ENCODE measurements around the gene DNAI4. TPM values are rescaled to one million over a fixed set of nuclear protein-coding genes. Genes with fewer than 3 reads are reported as not detected.
"Not testable (repeated sequence)": the region's sequence is repeated elsewhere in the genome, so short reads cannot be mapped to it uniquely, and the experiment has no call there.

DNAI4 gene
- total RNA-seq, 1 donor from 2014 or later, result 1.3 TPM

DNA sequence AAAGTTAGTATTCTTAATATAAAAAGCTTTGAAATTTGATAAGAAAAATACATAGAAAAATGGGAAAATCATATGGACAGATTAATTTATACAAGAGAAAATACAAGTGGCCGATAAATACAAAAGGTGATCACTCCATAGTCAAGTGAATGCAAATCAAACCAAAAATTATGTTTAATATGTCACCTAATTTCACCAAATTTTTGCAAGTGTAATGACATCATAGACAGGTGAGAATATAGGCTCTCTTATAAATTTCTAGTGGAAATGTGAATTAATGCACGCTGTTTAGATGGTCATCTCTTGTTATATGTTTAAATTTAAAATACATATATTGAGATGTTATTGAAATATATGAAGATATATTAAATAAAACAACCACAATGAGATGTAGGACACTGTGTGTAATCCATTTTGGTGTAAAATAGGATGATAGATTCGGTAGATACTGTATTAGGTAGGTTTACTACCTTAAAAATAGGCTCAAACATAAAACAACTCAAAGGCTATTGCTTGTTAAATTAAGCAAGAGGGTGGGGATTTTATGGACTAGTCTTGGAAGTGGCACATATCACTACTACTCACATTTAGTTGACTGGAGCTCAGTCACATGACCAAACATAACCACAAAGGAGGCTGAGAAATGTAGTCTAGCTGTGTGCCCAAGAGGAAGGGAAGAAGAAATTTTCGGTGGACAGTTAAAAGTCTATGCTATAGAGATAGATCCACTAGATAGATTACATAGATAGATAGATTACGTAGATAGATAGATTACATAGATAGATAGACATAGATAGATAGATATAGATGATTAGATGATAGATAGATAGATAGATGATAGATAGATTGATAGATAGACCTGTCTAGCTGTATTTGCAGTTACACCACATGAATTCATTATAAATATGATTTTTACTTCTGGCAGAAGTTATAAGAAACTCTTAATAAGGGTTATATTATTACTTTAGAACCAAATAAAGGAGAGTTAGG lies 132.7 kb downstream of the DNAI4 start:
- DNase-seq (ENCODE audit: low read depth), result no peak
- no peaks in the 10 kb centered on the region for H3K27me3 ChIP-seq (ENCODE audit: control insufficient read depth, insufficient read depth, low read length)
- TF ChIP-seq, protein P1, sequence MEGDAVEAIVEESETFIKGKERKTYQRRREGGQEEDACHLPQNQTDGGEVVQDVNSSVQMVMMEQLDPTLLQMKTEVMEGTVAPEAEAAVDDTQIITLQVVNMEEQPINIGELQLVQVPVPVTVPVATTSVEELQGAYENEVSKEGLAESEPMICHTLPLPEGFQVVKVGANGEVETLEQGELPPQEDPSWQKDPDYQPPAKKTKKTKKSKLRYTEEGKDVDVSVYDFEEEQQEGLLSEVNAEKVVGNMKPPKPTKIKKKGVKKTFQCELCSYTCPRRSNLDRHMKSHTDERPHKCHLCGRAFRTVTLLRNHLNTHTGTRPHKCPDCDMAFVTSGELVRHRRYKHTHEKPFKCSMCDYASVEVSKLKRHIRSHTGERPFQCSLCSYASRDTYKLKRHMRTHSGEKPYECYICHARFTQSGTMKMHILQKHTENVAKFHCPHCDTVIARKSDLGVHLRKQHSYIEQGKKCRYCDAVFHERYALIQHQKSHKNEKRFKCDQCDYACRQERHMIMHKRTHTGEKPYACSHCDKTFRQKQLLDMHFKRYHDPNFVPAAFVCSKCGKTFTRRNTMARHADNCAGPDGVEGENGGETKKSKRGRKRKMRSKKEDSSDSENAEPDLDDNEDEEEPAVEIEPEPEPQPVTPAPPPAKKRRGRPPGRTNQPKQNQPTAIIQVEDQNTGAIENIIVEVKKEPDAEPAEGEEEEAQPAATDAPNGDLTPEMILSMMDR (IDR thresholded peaks at IDR 0.05; ENCODE audit: insufficient read depth, low read length, severe bottlenecking), result no peak
- H3K4me3 ChIP-seq (ENCODE audit: low read depth, low read length), result no peak overlapping the region
- FAIRE-seq, result no peak
- H3K36me3 ChIP-seq (ENCODE audit: control insufficient read depth, insufficient read depth, low read length), result no peaks in the 10 kb centered on the region

- Histone ChIP-seq H3K27me3 (ENCODE audit: control insufficient read depth, insufficient read depth, low read length) (no peaks in the 10 kb centered on the region), H3K36me3 (ENCODE audit: control insufficient read depth, insufficient read depth, low read length) (no peaks in the 10 kb centered on the region), H3K4me3 (ENCODE audit: low read depth, low read length) (no peak overlapping the region)
- DNase-seq (ENCODE audit: low read depth) (peak; percentile 88), FAIRE-seq (no peak)
- TF ChIP-seq, protein P1 (IDR thresholded peaks at IDR 0.05; ENCODE audit: insufficient read depth, low read length, severe bottlenecking), result no peak
These were observed 136.3 kb downstream of the DNAI4 start for GRCh38 chr1:66788231-66788939.

GRCh38 chr1:66787641-66788040 lies 137.0 kb downstream of the DNAI4 start:
- DNase-seq (ENCODE audit: low read depth), result no peak
- no peak for FAIRE-seq
- Histone ChIP-seq H3K4me3 (ENCODE audit: low read depth, low read length) (no peak overlapping the region), H3K27me3 (ENCODE audit: control insufficient read depth, insufficient read depth, low read length) (no peaks in the 10 kb centered on the region), H3K36me3 (ENCODE audit: control insufficient read depth, insufficient read depth, low read length) (no peaks in the 10 kb centered on the region)
- TF ChIP-seq, protein P1 (IDR thresholded peaks at IDR 0.05; ENCODE audit: insufficient read depth, low read length, severe bottlenecking), result no peak

DNA sequence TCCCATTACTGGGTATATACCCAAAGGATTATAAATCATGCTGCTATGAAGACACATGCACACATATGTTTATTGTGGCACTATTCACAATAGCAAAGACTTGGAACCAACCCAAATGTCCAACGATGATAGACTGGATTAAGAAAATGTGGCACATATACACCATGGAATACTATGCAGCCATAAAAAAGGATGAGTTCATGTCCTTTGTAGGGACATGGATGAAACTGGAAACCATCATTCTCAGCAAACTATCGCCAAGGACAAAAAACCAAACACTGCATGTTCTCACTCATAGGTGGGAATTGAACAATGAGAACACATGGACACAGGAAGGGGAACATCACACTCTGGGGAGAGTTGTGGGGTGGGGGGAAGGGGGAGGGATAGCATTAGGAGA lies 138.9 kb downstream of the DNAI4 start:
- H3K27me3 ChIP-seq (ENCODE audit: control insufficient read depth, insufficient read depth, low read length); H3K36me3 ChIP-seq (ENCODE audit: control insufficient read depth, insufficient read depth, low read length); FAIRE-seq; H3K4me3 ChIP-seq (ENCODE audit: low read depth, low read length); DNase-seq (ENCODE audit: low read depth): not testable (repeated sequence)

GRCh38 chr1:66779475-66780078 lies 145.1 kb downstream of the DNAI4 start:
- Histone ChIP-seq H3K27me3 (ENCODE audit: control insufficient read depth, insufficient read depth, low read length) (no peaks in the 10 kb centered on the region), H3K4me3 (ENCODE audit: low read depth, low read length) (no peak overlapping the region), H3K36me3 (ENCODE audit: control insufficient read depth, insufficient read depth, low read length) (no peaks in the 10 kb centered on the region)
- DNase-seq (ENCODE audit: low read depth), result no peak
- no peak for FAIRE-seq
- TF ChIP-seq, protein P1 (IDR thresholded peaks at IDR 0.05; ENCODE audit: insufficient read depth, low read length, severe bottlenecking), result no peak

DNA sequence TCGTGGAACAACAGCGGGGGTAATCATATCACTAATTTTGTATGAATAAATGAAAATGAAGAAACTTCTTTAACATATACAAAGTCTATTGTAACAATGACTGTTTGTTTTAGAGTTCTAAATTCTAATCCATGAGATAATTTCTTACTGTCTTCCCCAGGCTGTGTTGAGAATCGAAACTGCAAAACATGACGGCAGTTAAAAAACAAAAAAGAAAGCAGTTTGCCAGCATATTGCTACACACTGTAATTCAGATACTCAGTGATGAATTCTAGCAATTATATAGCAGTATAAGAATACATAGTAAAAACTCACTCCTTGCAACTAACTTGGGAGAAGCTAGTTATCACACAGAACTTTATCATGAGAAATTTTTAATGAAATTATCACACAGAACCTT lies 145.7 kb downstream of the DNAI4 start:
- no peaks in the 10 kb centered on the region for H3K27me3 ChIP-seq (ENCODE audit: control insufficient read depth, insufficient read depth, low read length)
- DNase-seq (ENCODE audit: low read depth), result no peak

More for the DNA sequence above, 145.7 kb downstream of the DNAI4 start:
- Histone ChIP-seq H3K4me3 (ENCODE audit: low read depth, low read length) (no peak overlapping the region), H3K36me3 (ENCODE audit: control insufficient read depth, insufficient read depth, low read length) (no peaks in the 10 kb centered on the region)
- FAIRE-seq, result no peak
- TF ChIP-seq, protein P1 (IDR thresholded peaks at IDR 0.05; ENCODE audit: insufficient read depth, low read length, severe bottlenecking), result no peak

Measured in bronchial epithelial cell (primary cell).